HCT116 (cell line): ENCODE results near the gene BTF3. TPM values are rescaled to one million over a fixed set of nuclear protein-coding genes. Genes with fewer than 3 reads are reported as not detected.

Source experiments
- ATAC-seq: fragments of 200-7000 bp; cut with Tn5 transposase; 2 replicates; pipeline ENCODE4 v1.9.1; 2020; ENCODE audit warnings: mild to moderate bottlenecking, moderate library complexity
- BruUV-seq: library from RNA; stranded (reverse); fragments of 400-500 nt; replicated peaks from 2 replicates; lab custom pipeline; 2021; lab: Mats Ljungman, UMichigan
- CTCF ChIA-PET: fragments of 300-600 bp; sonication (Branson Sonifier 250); formaldehyde crosslinking; loops from one replicate; lab custom pipeline; 2021; ENCODE audit warnings: antibody characterized with exemption; lab: Charles Lee
- POLR2A ChIA-PET: fragments of 300-600, 350-600 bp; sonication (Branson Sonifier 250); formaldehyde crosslinking; loops from one replicate; lab custom pipeline; 2021; ENCODE audit warnings: antibody characterized with exemption; lab: Charles Lee
- RAD21 ChIA-PET, 2 experiments: fragments of 300-600 bp; sonication (Branson Sonifier 250); formaldehyde crosslinking; loops; one replicate each; lab custom pipeline; 2023; ENCODE audit warnings: low total read pairs in 2 of 2; ENCODE audit not compliant: uncharacterized antibody in 2 of 2, unreplicated experiment in 2 of 2, low non-redundant PET in 1 of 2; lab: Charles Lee
- DNase-seq: peaks from one replicate; pipeline ENCODE4 v3.0.0-alpha.2; 2010; ENCODE audit warnings: low read depth, low spot score
- H2AFZ ChIP-seq: fragments of 200-600 bp; shearing (Covaris generic), sonication (generic); 2 replicates; pipeline ENCODE4 v1.6.1; 2017; ENCODE audit warnings: low read depth, mixed run types, mixed read lengths, antibody characterized with exemption, low read length; ENCODE audit not compliant: poor library complexity, severe bottlenecking
- H3K27ac ChIP-seq: 2 replicates; pipeline ENCODE4 v1.5.1; 2012; ENCODE audit warnings: low read depth, low read length
- H3K27me3 ChIP-seq: fragments of 200-600 bp; sonication (generic); 2 replicates; pipeline ENCODE4 v1.6.1; 2016; ENCODE audit warnings: mixed run types, low read length, mixed read lengths; ENCODE audit not compliant: insufficient read depth
- H3K36me3 ChIP-seq, 2 experiments: fragments of 200-500 bp in 1 of 2; fragments of 200-600 bp in 1 of 2; sonication (Bioruptor generic) in 1 of 2; sonication (generic) in 1 of 2; 2 replicates each; pipeline versions ENCODE4 v1.5.1 to v1.6.1; 2014 to 2016; ENCODE audit warnings: low read length in 2 of 2, inconsistent platforms in 1 of 2, mixed read lengths in 1 of 2, mixed run types in 1 of 2; ENCODE audit not compliant: insufficient read depth in 2 of 2, control insufficient read depth in 1 of 2
- H3K4me1 ChIP-seq, 2 experiments: fragments of 200-600 bp in 1 of 2; sonication (generic) in 1 of 2; 2 replicates each; pipeline versions ENCODE4 v1.5.1 to v1.6.1; 2012 to 2017; ENCODE audit warnings: low read length in 2 of 2, inconsistent platforms in 1 of 2, mild to moderate bottlenecking in 1 of 2, mixed read lengths in 1 of 2, mixed run types in 1 of 2, moderate library complexity in 1 of 2; ENCODE audit not compliant: insufficient read depth in 2 of 2, control insufficient read depth in 1 of 2
- H3K4me2 ChIP-seq: fragments of 200-600 bp; sonication (generic); 2 replicates; pipeline ENCODE4 v1.6.1; 2017; ENCODE audit warnings: mixed run types, low read length, mixed read lengths
- H3K4me3 ChIP-seq, 2 experiments: fragments of 200-600 bp in 1 of 2; sonication (generic) in 1 of 2; replicated peaks in 1 of 2; 2 replicates each; pipeline ENCODE4 v1.5.1; 2011 to 2016; ENCODE audit warnings: low read length in 2 of 2, control low read depth in 1 of 2, low read depth in 1 of 2, mild to moderate bottlenecking in 1 of 2, mixed read lengths in 1 of 2, mixed run types in 1 of 2
- H3K79me2 ChIP-seq: fragments of 200-600 bp; sonication (generic); 2 replicates; pipeline ENCODE4 v1.6.1; 2017; ENCODE audit warnings: mild to moderate bottlenecking, mixed run types, low read length, moderate library complexity, mixed read lengths; ENCODE audit not compliant: insufficient read depth
- H3K9ac ChIP-seq: fragments of 200-600 bp; sonication (generic); 2 replicates; pipeline ENCODE4 v1.6.1; 2016; ENCODE audit warnings: low read length, mixed read lengths
- H3K9me2 ChIP-seq: fragments of 200-600 bp; sonication (generic), shearing (Covaris generic); 2 replicates; pipeline ENCODE4 v1.6.1; 2017; ENCODE audit warnings: mixed run types, mild to moderate bottlenecking, moderate library complexity; ENCODE audit not compliant: insufficient read depth
- H3K9me3 ChIP-seq, 2 experiments: fragments of 200-500 bp in 1 of 2; fragments of 200-600 bp in 1 of 2; sonication (Bioruptor generic) in 1 of 2; sonication (generic) in 1 of 2; 2 replicates each; pipeline ENCODE4 v1.6.1; 2014 to 2017; ENCODE audit warnings: low read length in 2 of 2, mixed read lengths in 2 of 2, inconsistent platforms in 1 of 2, low read depth in 1 of 2, mild to moderate bottlenecking in 1 of 2, mixed run types in 1 of 2, moderate library complexity in 1 of 2; ENCODE audit not compliant: control insufficient read depth in 1 of 2, insufficient read depth in 1 of 2
- H4K20me1 ChIP-seq: fragments of 200-600 bp; sonication (generic), shearing (Covaris generic); 2 replicates; pipeline ENCODE4 v1.6.1; 2017; ENCODE audit warnings: mixed run types, mild to moderate bottlenecking, moderate library complexity; ENCODE audit not compliant: insufficient read depth
- CEBPB ChIP-seq: IDR thresholded peaks from 2 replicates; pipeline ENCODE4 v1.6.1; 2012; ENCODE audit warnings: low read depth
- EGR1 ChIP-seq: IDR thresholded peaks from 2 replicates; pipeline ENCODE4 v1.6.1; 2012; ENCODE audit warnings: low read depth
- ELF1 ChIP-seq: IDR thresholded peaks from 2 replicates; pipeline ENCODE4 v1.6.1; 2012; ENCODE audit warnings: low read depth, borderline replicate concordance
- EZH2 ChIP-seq: fragments of 200-600 bp; sonication (generic); IDR thresholded peaks from 2 replicates; pipeline ENCODE4 v1.6.1; 2017; ENCODE audit warnings: antibody characterized with exemption, mixed run types
- EZH2phosphoT487 ChIP-seq: fragments of 200-600 bp; IDR thresholded peaks from 2 replicates; pipeline ENCODE4 v1.6.1; 2018; ENCODE audit warnings: antibody characterized with exemption, borderline replicate concordance
- POLR2A ChIP-seq: IDR thresholded peaks from 2 replicates; pipeline ENCODE4 v1.7.0; 2011; ENCODE audit warnings: borderline replicate concordance; ENCODE audit not compliant: insufficient read depth, insufficient read length; ENCODE audit errors: extremely low read depth
- ZNF274 ChIP-seq: fragments of 200-500 bp; sonication (Bioruptor generic); IDR thresholded peaks from 2 replicates; pipeline ENCODE4 v1.6.1; 2014; ENCODE audit warnings: mild to moderate bottlenecking, low read depth, low read length, inconsistent platforms
- intact Hi-C: fragments of 100-400 bp; cut with micrococcal nuclease; formaldehyde crosslinking; loops from 2 replicates; pipeline ENCODE4 v1.10.0; 2022
- total RNA-seq: library from RNA; stranded (reverse); gene quantifications from one replicate; pipeline ENCODE4 v1.2.1, GENCODE V29; 2021; ENCODE audit not compliant: unreplicated experiment
- TF ChIP-seq, protein P1 (sequence below): IDR thresholded peaks from 2 replicates; pipeline ENCODE4 v1.6.1; 2012
- TF ChIP-seq, protein P2 (sequence below), 3 experiments: fragments of 200-600 bp in 1 of 3; sonication (generic) in 1 of 3; IDR thresholded peaks in 2 of 3; conservative IDR thresholded peaks in 1 of 3; 2 replicates each; pipeline ENCODE4 v1.5.1; 2012 to 2017; ENCODE audit warnings: low read depth in 2 of 3, low read length in 2 of 3, antibody characterized with exemption in 1 of 3, borderline replicate concordance in 1 of 3, control low read depth in 1 of 3, mild to moderate bottlenecking in 1 of 3, mixed read lengths in 1 of 3, mixed run types in 1 of 3, moderate library complexity in 1 of 3; ENCODE audit not compliant: insufficient read depth in 1 of 3

BTF3 gene
- total RNA-seq, 1 experiment from 2014 or later = 868 TPM

DNA sequence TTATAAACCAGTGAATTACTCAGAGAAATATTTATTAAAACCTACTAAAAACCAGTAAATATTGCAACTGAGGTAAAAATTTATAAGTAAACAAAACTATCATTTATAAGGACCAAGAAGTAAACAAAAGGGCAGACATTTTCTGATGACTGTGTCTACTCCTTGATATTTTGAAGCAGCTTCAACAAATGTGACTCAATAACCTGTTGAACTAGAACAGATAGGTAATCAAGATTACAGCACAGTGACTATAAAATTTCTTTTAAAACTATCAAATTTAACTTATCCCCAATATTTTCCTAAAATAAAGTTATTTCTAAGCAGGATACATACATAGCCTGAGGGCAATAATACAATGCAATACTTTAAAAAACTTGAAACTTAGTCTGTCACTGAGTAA, 54.4 kb downstream of the BTF3 start:
- DNase-seq (no peak), ATAC-seq (no peak)
- no peak for TF ChIP-seq EGR1
- TF ChIP-seq CEBPB = no peak
- no peak for TF ChIP-seq POLR2A
- TF ChIP-seq ZNF274 = no peak
- TF ChIP-seq, protein P1, sequence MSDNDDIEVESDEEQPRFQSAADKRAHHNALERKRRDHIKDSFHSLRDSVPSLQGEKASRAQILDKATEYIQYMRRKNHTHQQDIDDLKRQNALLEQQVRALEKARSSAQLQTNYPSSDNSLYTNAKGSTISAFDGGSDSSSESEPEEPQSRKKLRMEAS = no peak
- TF ChIP-seq EZH2 = no peak
- TF ChIP-seq, protein P2, sequence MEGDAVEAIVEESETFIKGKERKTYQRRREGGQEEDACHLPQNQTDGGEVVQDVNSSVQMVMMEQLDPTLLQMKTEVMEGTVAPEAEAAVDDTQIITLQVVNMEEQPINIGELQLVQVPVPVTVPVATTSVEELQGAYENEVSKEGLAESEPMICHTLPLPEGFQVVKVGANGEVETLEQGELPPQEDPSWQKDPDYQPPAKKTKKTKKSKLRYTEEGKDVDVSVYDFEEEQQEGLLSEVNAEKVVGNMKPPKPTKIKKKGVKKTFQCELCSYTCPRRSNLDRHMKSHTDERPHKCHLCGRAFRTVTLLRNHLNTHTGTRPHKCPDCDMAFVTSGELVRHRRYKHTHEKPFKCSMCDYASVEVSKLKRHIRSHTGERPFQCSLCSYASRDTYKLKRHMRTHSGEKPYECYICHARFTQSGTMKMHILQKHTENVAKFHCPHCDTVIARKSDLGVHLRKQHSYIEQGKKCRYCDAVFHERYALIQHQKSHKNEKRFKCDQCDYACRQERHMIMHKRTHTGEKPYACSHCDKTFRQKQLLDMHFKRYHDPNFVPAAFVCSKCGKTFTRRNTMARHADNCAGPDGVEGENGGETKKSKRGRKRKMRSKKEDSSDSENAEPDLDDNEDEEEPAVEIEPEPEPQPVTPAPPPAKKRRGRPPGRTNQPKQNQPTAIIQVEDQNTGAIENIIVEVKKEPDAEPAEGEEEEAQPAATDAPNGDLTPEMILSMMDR (IDR thresholded peaks at IDR 0.05 in 2 of 3, conservative IDR thresholded peaks at IDR 0.05 in 1 of 3; ENCODE audit: borderline replicate concordance in 1 of 3, insufficient read depth in 1 of 3, low read depth in 2 of 3, low read length in 2 of 3) = no peak
- TF ChIP-seq ELF1 = no peak
- no peak for TF ChIP-seq EZH2phosphoT487
- RAD21 ChIA-PET = no interaction called here
- H3K4me3 ChIP-seq = no peak overlapping the region
- no peaks in the 10 kb centered on the region for H4K20me1 ChIP-seq
- H3K36me3 ChIP-seq = peaks cover 0 to 4% of the 10 kb centered on the region in 2 experiments; a peak in 1 of 4 replicates
- no peak overlapping the region for H2AFZ ChIP-seq
- no peak overlapping the region for H3K9ac ChIP-seq
- intact Hi-C loops = no loop called here
- H3K9me3 ChIP-seq = no peaks in the 10 kb centered on the region
- H3K27me3 ChIP-seq = no peaks in the 10 kb centered on the region
- no TSS peak for BruUV-seq
- H3K27ac ChIP-seq = no peak overlapping the region
- CTCF ChIA-PET = no interaction called here
- no peak overlapping the region for H3K4me2 ChIP-seq
- POLR2A ChIA-PET = no interaction called here
- H3K9me2 ChIP-seq = no peaks in the 10 kb centered on the region
- H3K79me2 ChIP-seq = no peaks in the 10 kb centered on the region
- no peaks in the 10 kb centered on the region for H3K4me1 ChIP-seq

Other genes starting within 250 kb of the BTF3 start
- 26.8 TPM for gene FOXD1, start 49.7 kb upstream of the BTF3 start, total RNA-seq
- gene ANKRA2, start 67.2 kb downstream of the BTF3 start, total RNA-seq = 17.0 TPM
- gene UTP15, start 67.3 kb downstream of the BTF3 start, total RNA-seq = 39.3 TPM
- 6.1 TPM for gene ARHGEF28, start 127.8 kb downstream of the BTF3 start, total RNA-seq